Heart left ventricle (tissue), 16 donors: ENCODE data around the gene CBFA2T3. TPM values are rescaled to one million over a fixed set of nuclear protein-coding genes. Genes with fewer than 3 reads are reported as not detected.

Experiments used
- ATAC-seq, 4 donors: fragments of 200-7000 bp; cut with Tn5 transposase; one replicate each; pipeline ENCODE4 v1.9.1; 2020 to 2022; ENCODE audit warnings: moderate library complexity in 4 of 4, mild to moderate bottlenecking in 3 of 4, moderate number of reproducible peaks in 1 of 4
- DNase-seq, 5 donors: peaks; one replicate each; pipeline ENCODE4 v3.0.0-alpha.2; 2020
- H3K27ac ChIP-seq, 12 donors: fragments of 200-600 bp; sonication (generic) in 4 of 12; one replicate each; pipeline versions ENCODE4 v1.5.0 to v1.8.0; 2016 to 2022; ENCODE audit warnings: mild to moderate bottlenecking in 2 of 12
- H3K27me3 ChIP-seq, 9 donors: fragments of 200-600 bp; sonication (generic) in 2 of 9; one replicate each; pipeline versions ENCODE4 v1.5.1 to v1.8.0; 2016 to 2022; ENCODE audit warnings: mild to moderate bottlenecking in 3 of 9
- H3K36me3 ChIP-seq, 9 donors: fragments of 200-600 bp; sonication (generic) in 2 of 9; one replicate each; pipeline versions ENCODE4 v1.5.0 to v1.8.0; 2018 to 2022; ENCODE audit warnings: mild to moderate bottlenecking in 2 of 9
- H3K4me1 ChIP-seq, 12 donors: fragments of 200-600 bp; sonication (generic) in 4 of 12; one replicate each; pipeline versions ENCODE4 v1.5.0 to v1.8.0; 2016 to 2022; ENCODE audit warnings: mild to moderate bottlenecking in 3 of 12
- H3K4me3 ChIP-seq, 12 donors: fragments of 200-600 bp; sonication (generic) in 4 of 12; one replicate each; pipeline versions ENCODE4 v1.5.0 to v1.8.0; 2017 to 2022; ENCODE audit warnings: mild to moderate bottlenecking in 9 of 12, moderate library complexity in 4 of 12
- H3K9me3 ChIP-seq, 12 donors: fragments of 200-600 bp; sonication (generic) in 4 of 12; one replicate each; pipeline versions ENCODE4 v1.5.0 to v1.8.0; 2016 to 2022; ENCODE audit warnings: mild to moderate bottlenecking in 1 of 12
- POLR2A ChIP-seq, 2 donors: fragments of 450-650 bp; IDR thresholded peaks; one replicate each; pipeline ENCODE4 v1.6.1; 2017; ENCODE audit warnings: antibody characterized with exemption in 2 of 2, mild to moderate bottlenecking in 2 of 2, moderate library complexity in 2 of 2
- WGBS, 4 donors: extraction: QIAGEN DNeasy Blood & Tissue Kit in 2 of 4; methylation state at CpG; one replicate each; pipeline versions ENCODE4 v1.1.5 to v1.1.7; 2013 to 2018; 5-methylcytosine and 5-hydroxymethylcytosine counted together
- intact Hi-C, 10 donors: fragments of 100-400 bp; cut with DNase I; formaldehyde crosslinking; loops; one replicate each; pipeline versions ENCODE4 v1.11.1 to v1.14.2; 2022
- polyA plus RNA-seq, 2 donors: library from polyadenylated mRNA; stranded (reverse); fragments of 200-250 nt; gene quantifications; one replicate each; pipeline ENCODE4 v1.2.3, GENCODE V29; 2013
- total RNA-seq, 9 donors: library from RNA; depleted of rRNA in 2 of 9; stranded (reverse); fragments of >200 nt in 2 of 9; fragmentation: NEBNext Ultra II Directional in 3 of 9; extraction: Animal tissue kit (Norgen Biotek cat#: 25700) in 3 of 9; gene quantifications; one replicate each; pipeline versions ENCODE4 v1.1.0 to v1.2.4, GENCODE V29; 2016 to 2023
- TF ChIP-seq, protein P1 (sequence below), 12 donors: fragments of 200-600 bp; sonication (generic) in 4 of 12; IDR thresholded peaks; one replicate each; pipeline versions ENCODE4 v1.5.0 to v1.8.0; 2018 to 2022; ENCODE audit warnings: antibody characterized with exemption in 12 of 12, mild to moderate bottlenecking in 5 of 12
- donor health status: ischemic (EF 13 %, LVEDD 7.1; RV severe dilation, severe dysfunction).
- donor health status: healthy with polysubstance abuse.
- donor health status: DM: no; HTN: yes; CAD: no.
- donor health status: DM: no; HTN: no; CAD: no.
- donor health status: ischemic (EF 25% LVEDD 6.9; RV normal size, moderate dysfunction).
- donor health status: ischemic (EF 25% LVEDD 5.7; RV mildly dilated, moderate dysfunction).
- donor health status: healthy.
- donor health status: DM: yes; HTN: yes; CAD: no.
- donor health status: ischemic (EF 35%, LVEDD 5.7; RV mildly dilated, moderate dysfunction).
- donor health status: nonischemic (EF 11% LVEDD 7.7; RV severe dilation, severe dysfunction).
- donor health status: DM: yes; HTN: yes; CAD: no.
- donor health status: PGD.
- donor health status: ischemic (EF 29% LVEDD 5.4; RV normal size, mild dysfunction).
- donor health status: nonischemic (EF 23%, LVEDD 6.1; RV moderate dilation, normal function).

The CBFA2T3 gene
- total and polyA plus RNA-seq, 11 donors = 5.0 to 12.0 (median 5.8) TPM

DNA sequence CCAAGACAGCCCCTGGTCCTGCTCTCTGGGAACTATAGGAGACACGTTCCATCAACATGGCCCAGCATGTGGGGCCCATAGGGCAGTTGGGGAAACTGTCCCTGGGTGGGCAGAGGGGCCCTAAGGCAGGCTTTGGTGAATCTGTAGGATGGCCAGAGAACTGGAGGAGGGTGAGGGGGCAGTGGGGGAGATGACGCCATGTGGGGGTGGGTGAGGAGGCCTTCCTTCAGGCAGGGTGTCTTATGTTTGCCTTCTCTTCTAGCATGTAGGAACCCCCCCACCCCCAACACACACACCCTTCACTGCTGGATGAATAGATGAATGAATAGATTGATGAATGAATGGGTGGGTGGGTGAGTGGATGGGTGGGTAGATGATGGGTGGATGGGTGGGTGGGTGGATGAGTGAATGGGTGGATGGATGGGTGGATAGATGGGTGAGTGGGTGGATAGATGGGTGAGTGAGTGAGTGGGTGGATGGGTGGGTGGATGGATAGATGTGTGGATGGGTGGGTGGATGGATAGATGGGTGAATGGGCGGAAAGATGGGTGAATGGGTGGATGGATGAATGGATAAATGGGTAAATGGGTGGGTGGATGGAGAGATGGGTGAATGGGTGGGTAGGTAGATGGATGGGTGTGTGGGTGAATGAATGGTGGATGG lies 2.5 kb upstream of the CBFA2T3 start:
- H3K36me3 ChIP-seq = no peaks in the 10 kb centered on the region
- no peak overlapping the region for H3K27ac ChIP-seq
- no peaks in the 10 kb centered on the region for H3K9me3 ChIP-seq
- H3K4me1 ChIP-seq = peaks cover 0 to 29% (median 13%) of the 10 kb centered on the region in 12 donors
- H3K27me3 ChIP-seq = peaks cover 0 to 35% (median 7%) of the 10 kb centered on the region in 9 donors
- no peak overlapping the region for H3K4me3 ChIP-seq
- WGBS, 4 donors = 86 to 93% (median 90%) methylated on average over 3 of the region's 3 CpGs
- DNase-seq = no peak
- TF ChIP-seq, protein P1, sequence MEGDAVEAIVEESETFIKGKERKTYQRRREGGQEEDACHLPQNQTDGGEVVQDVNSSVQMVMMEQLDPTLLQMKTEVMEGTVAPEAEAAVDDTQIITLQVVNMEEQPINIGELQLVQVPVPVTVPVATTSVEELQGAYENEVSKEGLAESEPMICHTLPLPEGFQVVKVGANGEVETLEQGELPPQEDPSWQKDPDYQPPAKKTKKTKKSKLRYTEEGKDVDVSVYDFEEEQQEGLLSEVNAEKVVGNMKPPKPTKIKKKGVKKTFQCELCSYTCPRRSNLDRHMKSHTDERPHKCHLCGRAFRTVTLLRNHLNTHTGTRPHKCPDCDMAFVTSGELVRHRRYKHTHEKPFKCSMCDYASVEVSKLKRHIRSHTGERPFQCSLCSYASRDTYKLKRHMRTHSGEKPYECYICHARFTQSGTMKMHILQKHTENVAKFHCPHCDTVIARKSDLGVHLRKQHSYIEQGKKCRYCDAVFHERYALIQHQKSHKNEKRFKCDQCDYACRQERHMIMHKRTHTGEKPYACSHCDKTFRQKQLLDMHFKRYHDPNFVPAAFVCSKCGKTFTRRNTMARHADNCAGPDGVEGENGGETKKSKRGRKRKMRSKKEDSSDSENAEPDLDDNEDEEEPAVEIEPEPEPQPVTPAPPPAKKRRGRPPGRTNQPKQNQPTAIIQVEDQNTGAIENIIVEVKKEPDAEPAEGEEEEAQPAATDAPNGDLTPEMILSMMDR (IDR thresholded peaks at IDR 0.05) = no peak
- TF ChIP-seq POLR2A (IDR thresholded peaks at IDR 0.05) = no peak
- intact Hi-C loops = no loop called here
- ATAC-seq = no peak

DNA sequence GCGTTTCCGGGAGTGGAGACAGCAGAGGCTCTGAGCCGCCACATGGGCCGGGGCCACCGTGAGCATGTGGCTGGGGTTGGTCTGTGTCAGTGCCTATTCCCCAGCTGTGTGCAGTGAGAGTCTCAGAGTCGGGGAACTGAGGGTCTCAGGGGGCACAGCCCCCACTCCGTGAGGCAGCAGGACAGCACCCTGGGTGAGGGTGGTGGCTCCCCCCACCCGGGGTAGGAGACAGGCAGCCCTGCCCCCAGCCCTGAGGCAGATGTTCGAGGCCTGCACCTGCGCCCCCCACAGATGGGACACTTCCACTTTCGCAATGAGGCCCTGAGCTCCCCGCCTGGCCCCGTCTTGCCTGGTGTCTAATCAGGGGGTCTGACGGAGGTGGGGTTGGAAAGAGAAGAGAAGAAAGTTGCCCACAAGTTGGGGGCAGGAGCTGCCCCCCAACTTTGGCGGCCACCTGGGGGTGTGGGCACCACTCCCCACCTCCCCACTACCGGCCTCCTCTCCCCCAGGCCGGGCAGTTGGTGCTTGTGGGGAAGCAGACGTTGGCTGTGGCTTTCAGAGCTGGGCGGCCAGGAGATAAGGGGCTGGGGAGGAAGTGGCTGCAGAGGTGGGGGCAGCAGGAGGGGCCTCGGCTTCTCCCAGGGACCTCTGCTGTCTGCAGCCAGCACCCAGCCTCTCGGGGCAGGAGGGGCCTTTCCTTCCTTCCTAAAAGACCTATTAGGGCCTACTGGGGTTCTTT lies 1.8 kb upstream of the CBFA2T3 start:
- H3K27ac ChIP-seq = no peak overlapping the region
- DNase-seq (no peak), ATAC-seq (no peak)
- H3K27me3 ChIP-seq = peaks cover 0 to 41% (median 11%) of the 10 kb centered on the region in 9 donors
- peaks cover 0 to 29% (median 13%) of the 10 kb centered on the region in 12 donors for H3K4me1 ChIP-seq
- no peaks in the 10 kb centered on the region for H3K36me3 ChIP-seq
- H3K9me3 ChIP-seq = no peaks in the 10 kb centered on the region
- 59 to 79% (median 75%) methylated on average over 15 to 21 of the region's 21 CpGs for WGBS, 4 donors
- no peak overlapping the region for H3K4me3 ChIP-seq
- intact Hi-C loops = no loop called here
- TF ChIP-seq, protein P1 (IDR thresholded peaks at IDR 0.05) = no peak
- no peak for TF ChIP-seq POLR2A (IDR thresholded peaks at IDR 0.05)

DNA sequence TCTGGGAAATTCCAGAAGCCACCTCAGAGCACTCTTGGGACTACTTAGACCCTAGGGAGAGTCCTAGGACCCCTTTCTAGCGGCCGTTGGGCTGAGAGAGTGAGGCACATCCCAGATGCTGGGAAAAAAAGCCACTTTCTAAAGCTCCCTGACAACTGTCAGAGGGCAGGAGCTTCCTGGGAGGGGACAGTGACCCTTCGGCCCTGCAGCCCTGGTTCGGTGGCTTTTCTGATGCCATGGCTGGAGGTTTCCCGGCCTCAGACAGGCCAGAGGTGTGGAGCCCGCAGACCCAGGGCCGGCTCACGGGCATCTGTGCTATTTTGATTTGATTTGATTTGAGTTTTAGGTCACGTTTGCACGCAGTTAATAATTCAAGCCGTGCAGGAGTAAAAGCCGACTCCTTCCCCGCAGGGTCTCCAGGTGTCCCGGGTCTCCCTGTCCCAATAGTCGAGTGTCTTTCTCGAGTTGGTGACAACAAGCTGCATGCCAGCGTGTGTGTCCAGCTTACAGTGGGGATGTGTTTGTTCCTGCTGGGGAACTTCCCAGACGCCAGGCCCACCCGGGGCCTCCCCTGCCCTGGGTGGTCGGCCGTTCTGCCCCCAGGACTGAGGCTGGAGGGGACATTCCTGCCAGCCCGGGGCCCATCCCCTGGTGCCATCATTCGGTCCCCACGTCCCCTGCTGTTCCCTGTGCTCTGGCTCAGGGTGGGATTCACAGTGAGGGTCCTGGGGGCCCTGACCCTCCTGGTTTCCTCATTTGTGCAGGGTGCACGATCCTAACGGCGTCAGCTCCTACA lies 1.0 kb upstream of the CBFA2T3 start:
- Histone ChIP-seq H3K9me3 (no peaks in the 10 kb centered on the region), H3K4me1 (peaks cover 0 to 32% (median 13%) of the 10 kb centered on the region in 12 donors), H3K27me3 (peaks cover 0 to 41% (median 8%) of the 10 kb centered on the region in 9 donors), H3K4me3 (no peak overlapping the region), H3K27ac (peak overlapping the region in 1 of 12 donors; percentile 38), H3K36me3 (no peaks in the 10 kb centered on the region)
- no peak for ATAC-seq
- intact Hi-C loops = loop anchor here in 1 of 10 donors (2.0 kb wide), 1 partner anchor 67 kb away; no protein-coding TSS in a partner anchor
- TF ChIP-seq, protein P1 (IDR thresholded peaks at IDR 0.05) = no peak
- TF ChIP-seq POLR2A (IDR thresholded peaks at IDR 0.05) = no peak
- WGBS, 4 donors = 81 to 87% (median 84%) methylated on average over 21 to 27 of the region's 27 CpGs
- no peak for DNase-seq
